OCI-LY7 (cell line): Measurements from ENCODE around the gene TPM2.

Experiments
- EZH2phosphoT487 ChIP-seq: fragments of 200-600 bp; sonication (generic); IDR thresholded peaks from 2 replicates; pipeline ENCODE4 v1.6.1; 2018; ENCODE audit warnings: low read depth, borderline replicate concordance, mild to moderate bottlenecking, mixed run types, antibody characterized with exemption, low read length, moderate library complexity, mixed read lengths
- TF ChIP-seq, protein P1 (sequence below): fragments of 200-600 bp; sonication (generic); conservative IDR thresholded peaks from 2 replicates; pipeline ENCODE4 v1.5.1; 2014; ENCODE audit warnings: mild to moderate bottlenecking, antibody characterized with exemption, low read length, moderate library complexity, mixed read lengths

DNA sequence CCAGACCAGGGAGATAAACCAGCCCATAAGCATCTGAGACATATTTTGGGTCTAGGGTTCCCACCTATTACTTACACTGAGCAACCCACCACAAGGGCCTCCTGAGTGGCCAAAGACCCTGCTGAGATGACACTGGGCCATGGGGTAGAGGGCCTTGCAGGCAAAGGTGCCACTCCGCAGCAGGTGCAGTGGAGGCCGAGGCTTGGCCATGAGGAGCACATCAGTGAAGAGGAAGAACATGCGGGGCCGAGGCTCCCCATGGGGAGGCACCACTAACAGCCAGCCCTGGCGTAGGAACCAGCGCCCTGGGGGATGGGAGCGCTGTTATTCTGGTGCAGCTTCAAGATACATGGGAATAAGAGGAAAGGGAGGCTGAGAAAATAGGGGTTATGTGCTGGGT, 27.3 kb downstream of the TPM2 start:
- TF ChIP-seq, protein P1, sequence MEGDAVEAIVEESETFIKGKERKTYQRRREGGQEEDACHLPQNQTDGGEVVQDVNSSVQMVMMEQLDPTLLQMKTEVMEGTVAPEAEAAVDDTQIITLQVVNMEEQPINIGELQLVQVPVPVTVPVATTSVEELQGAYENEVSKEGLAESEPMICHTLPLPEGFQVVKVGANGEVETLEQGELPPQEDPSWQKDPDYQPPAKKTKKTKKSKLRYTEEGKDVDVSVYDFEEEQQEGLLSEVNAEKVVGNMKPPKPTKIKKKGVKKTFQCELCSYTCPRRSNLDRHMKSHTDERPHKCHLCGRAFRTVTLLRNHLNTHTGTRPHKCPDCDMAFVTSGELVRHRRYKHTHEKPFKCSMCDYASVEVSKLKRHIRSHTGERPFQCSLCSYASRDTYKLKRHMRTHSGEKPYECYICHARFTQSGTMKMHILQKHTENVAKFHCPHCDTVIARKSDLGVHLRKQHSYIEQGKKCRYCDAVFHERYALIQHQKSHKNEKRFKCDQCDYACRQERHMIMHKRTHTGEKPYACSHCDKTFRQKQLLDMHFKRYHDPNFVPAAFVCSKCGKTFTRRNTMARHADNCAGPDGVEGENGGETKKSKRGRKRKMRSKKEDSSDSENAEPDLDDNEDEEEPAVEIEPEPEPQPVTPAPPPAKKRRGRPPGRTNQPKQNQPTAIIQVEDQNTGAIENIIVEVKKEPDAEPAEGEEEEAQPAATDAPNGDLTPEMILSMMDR: no peak
- no peak for TF ChIP-seq EZH2phosphoT487
